PC-3 (cell line): ENCODE measurements around the gene ASCC3. TPM values are rescaled to one million over a fixed set of nuclear protein-coding genes. Genes with fewer than 3 reads are reported as not detected.

Source experiments
- ATAC-seq: fragments of 200-7000 bp; cut with Tn5 transposase; 2 replicates; pipeline ENCODE4 v1.9.1; 2020; ENCODE audit warnings: mild to moderate bottlenecking, moderate library complexity
- BruUV-seq: library from RNA; stranded (reverse); fragments of 400-500 nt; replicated peaks from 2 replicates; lab custom pipeline; 2021; lab: Mats Ljungman, UMichigan
- CTCF ChIA-PET: fragments of 300-600 bp; sonication (Branson Sonifier 250); formaldehyde crosslinking; loops from one replicate; lab custom pipeline; 2022; ENCODE audit warnings: antibody characterized with exemption; lab: Charles Lee
- POLR2A ChIA-PET: fragments of 300-600 bp; sonication (Branson Sonifier 250); formaldehyde crosslinking; loops from one replicate; lab custom pipeline; 2022; ENCODE audit warnings: antibody characterized with exemption; ENCODE audit not compliant: unreplicated experiment; lab: Charles Lee
- DNase-seq: peaks from one replicate; pipeline ENCODE4 v3.0.0-alpha.2; 2015
- H2AFZ ChIP-seq: fragments of 300-600 bp; sonication (generic); 2 replicates; pipeline ENCODE4 v1.6.0; 2016; ENCODE audit warnings: antibody characterized with exemption, low read length
- H3F3A ChIP-seq: fragments of 300-600 bp; sonication (generic); one replicate; pipeline ENCODE4 v1.6.0; 2017; ENCODE audit warnings: antibody characterized with exemption, low read length, control low read depth, mild to moderate bottlenecking; ENCODE audit not compliant: unreplicated experiment
- H3K27ac ChIP-seq: fragments of 300-600 bp; sonication (generic); 2 replicates; pipeline ENCODE4 v1.5.1; 2016; ENCODE audit warnings: mild to moderate bottlenecking, low read length
- H3K27me3 ChIP-seq: fragments of 300-600 bp; sonication (generic); 2 replicates; pipeline ENCODE4 v1.6.1; 2016; ENCODE audit warnings: low read length, mixed read lengths
- H3K36me3 ChIP-seq: fragments of 300-600 bp; sonication (generic); 2 replicates; pipeline ENCODE4 v1.6.1; 2016; ENCODE audit warnings: low read depth, mixed run types, low read length, mixed read lengths
- H3K4me1 ChIP-seq: fragments of 300-600 bp; sonication (generic); 2 replicates; pipeline ENCODE4 v1.5.1; 2016; ENCODE audit warnings: low read length; ENCODE audit not compliant: insufficient read depth
- H3K4me2 ChIP-seq: fragments of 300-600 bp; sonication (generic); 2 replicates; pipeline ENCODE4 v1.6.0; 2016; ENCODE audit warnings: low read length
- H3K4me3 ChIP-seq: fragments of 300-600 bp; sonication (generic); 2 replicates; pipeline ENCODE4 v1.5.1; 2016; ENCODE audit warnings: mild to moderate bottlenecking, low read length, mixed read lengths
- H3K79me2 ChIP-seq: fragments of 300-600 bp; sonication (generic); 2 replicates; pipeline ENCODE4 v1.6.1; 2017; ENCODE audit warnings: low read length, mixed read lengths
- H3K9ac ChIP-seq: fragments of 300-600 bp; sonication (generic); 2 replicates; pipeline ENCODE4 v1.6.0; 2016; ENCODE audit warnings: mild to moderate bottlenecking, low read length
- H3K9me2 ChIP-seq: fragments of 300-600 bp; sonication (generic); replicated peaks from 2 replicates; pipeline ENCODE4 v1.6.1; 2016; ENCODE audit warnings: mixed run types, low read length, mixed read lengths
- H3K9me3 ChIP-seq: fragments of 300-600 bp; sonication (generic); 2 replicates; pipeline ENCODE4 v1.6.1; 2016; ENCODE audit warnings: low read length, mixed read lengths
- H4K20me1 ChIP-seq: fragments of 300-600 bp; sonication (generic); 2 replicates; pipeline ENCODE4 v1.6.1; 2016; ENCODE audit warnings: low read length, mixed read lengths
- EZH2 ChIP-seq: fragments of 300-600 bp; sonication (generic); IDR thresholded peaks from one replicate; pipeline ENCODE4 v1.6.1; 2017; ENCODE audit warnings: antibody characterized with exemption, mild to moderate bottlenecking, low read length; ENCODE audit not compliant: unreplicated experiment
- EZH2phosphoT487 ChIP-seq: fragments of 300-600 bp; sonication (generic); IDR thresholded peaks from 2 replicates; pipeline ENCODE4 v1.6.1; 2018; ENCODE audit warnings: mild to moderate bottlenecking, antibody characterized with exemption, low read length, borderline replicate concordance
- intact Hi-C: fragments of 100-400 bp; cut with micrococcal nuclease; formaldehyde crosslinking; loops from 2 replicates; pipeline ENCODE4 v1.9.0; 2023
- total RNA-seq: library from RNA; depleted of rRNA; stranded (reverse); fragments of >200 nt; gene quantifications from 2 replicates; pipeline ENCODE4 v1.2.3, GENCODE V29; 2014
- TF ChIP-seq, protein P1 (sequence below): fragments of 300-600 bp; sonication (generic); conservative IDR thresholded peaks from 2 replicates; pipeline ENCODE4 v1.5.1; 2017; ENCODE audit warnings: antibody characterized with exemption, low read depth, mild to moderate bottlenecking, low read length

Gene ASCC3
- total RNA-seq, 1 experiment from 2014 or later: 27.7 TPM

DNA sequence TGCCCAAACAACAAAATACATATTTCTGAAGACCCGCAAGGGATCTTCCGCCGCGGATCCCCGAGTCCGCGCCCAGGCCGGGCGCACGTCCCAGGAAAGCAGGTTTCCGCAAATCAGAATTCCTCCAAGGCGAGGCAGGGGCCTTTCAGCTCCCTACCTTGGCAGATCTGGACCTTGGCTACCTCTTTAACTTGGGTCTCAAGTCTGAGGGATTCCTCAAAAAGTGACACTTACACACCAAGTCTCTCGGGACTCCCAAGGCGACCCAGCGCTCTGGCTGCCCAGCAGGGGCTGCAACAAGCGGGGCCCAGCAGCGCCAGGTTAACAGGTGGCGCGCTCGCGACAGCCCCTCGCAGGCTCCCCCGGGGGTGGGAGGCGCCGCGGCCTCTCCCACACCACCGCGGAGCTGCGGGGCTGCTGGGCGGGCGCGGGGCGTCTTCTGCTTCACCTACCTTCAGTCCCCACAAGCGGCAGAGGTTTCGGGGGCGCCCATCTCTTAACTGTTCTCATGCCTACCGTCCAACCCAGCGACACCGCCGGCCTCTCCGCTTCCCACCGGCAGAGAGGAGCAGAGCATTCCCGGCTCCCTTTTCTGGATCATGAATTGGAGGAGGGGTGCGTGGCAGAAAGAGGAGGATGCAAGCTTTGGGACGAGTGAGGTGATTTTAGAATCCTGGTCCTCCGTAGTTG, 416.8 kb downstream of the ASCC3 start:
- Histone ChIP-seq H3K4me2 (no peak overlapping the region), H3K9ac (no peak overlapping the region), H3K9me2 (no peaks in the 10 kb centered on the region), H3K36me3 (no peaks in the 10 kb centered on the region), H2AFZ (no peak overlapping the region), H4K20me1 (no peaks in the 10 kb centered on the region), H3K27ac (no peak overlapping the region), H3K4me1 (no peaks in the 10 kb centered on the region), H3F3A (no peaks in the 10 kb centered on the region), H3K27me3 (no peaks in the 10 kb centered on the region), H3K4me3 (no peak overlapping the region), H3K9me3 (no peaks in the 10 kb centered on the region), H3K79me2 (no peaks in the 10 kb centered on the region)
- TF ChIP-seq EZH2phosphoT487 (no peak), EZH2 (no peak)
- TF ChIP-seq, protein P1, sequence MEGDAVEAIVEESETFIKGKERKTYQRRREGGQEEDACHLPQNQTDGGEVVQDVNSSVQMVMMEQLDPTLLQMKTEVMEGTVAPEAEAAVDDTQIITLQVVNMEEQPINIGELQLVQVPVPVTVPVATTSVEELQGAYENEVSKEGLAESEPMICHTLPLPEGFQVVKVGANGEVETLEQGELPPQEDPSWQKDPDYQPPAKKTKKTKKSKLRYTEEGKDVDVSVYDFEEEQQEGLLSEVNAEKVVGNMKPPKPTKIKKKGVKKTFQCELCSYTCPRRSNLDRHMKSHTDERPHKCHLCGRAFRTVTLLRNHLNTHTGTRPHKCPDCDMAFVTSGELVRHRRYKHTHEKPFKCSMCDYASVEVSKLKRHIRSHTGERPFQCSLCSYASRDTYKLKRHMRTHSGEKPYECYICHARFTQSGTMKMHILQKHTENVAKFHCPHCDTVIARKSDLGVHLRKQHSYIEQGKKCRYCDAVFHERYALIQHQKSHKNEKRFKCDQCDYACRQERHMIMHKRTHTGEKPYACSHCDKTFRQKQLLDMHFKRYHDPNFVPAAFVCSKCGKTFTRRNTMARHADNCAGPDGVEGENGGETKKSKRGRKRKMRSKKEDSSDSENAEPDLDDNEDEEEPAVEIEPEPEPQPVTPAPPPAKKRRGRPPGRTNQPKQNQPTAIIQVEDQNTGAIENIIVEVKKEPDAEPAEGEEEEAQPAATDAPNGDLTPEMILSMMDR: no peak
- DNase-seq (no peak), ATAC-seq (no peak)
- ChIA-PET POLR2A (no interaction called here), CTCF (no interaction called here)
- BruUV-seq: no TSS peak
- intact Hi-C loops: no loop called here

DNA sequence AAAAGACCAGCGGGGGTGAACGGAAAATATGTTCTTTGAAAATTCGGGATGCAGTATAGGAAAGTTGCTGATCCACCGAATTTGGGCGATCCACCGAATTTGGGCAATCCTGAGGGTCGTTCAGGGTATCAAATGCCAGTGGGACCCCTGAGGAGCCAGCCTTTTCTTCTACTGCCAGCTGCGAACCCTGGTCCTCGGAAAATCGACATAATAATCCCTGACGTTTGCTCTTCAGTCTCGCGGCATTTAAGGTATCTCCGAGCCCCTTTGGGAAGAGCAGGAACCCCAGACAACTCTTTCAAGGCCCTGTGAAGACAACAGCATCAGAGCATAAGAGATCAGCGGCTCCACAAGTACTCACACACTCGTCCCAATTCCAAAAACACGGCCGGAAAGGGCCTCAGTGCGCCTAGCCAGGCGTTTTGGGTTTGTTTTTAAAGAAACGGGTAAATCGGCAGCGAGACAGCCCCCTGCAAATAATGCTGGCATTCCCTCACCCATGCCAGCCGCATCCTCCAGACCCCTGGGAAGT, 417.4 kb downstream of the ASCC3 start:
- intact Hi-C loops: no loop called here
- ChIA-PET CTCF (no interaction called here), POLR2A (no interaction called here)

More for the DNA sequence above, 417.4 kb downstream of the ASCC3 start:
- H3K27ac ChIP-seq: no peak overlapping the region
- no peaks in the 10 kb centered on the region for H3F3A ChIP-seq
- H3K4me1 ChIP-seq: no peaks in the 10 kb centered on the region
- no peak for ATAC-seq
- no peaks in the 10 kb centered on the region for H3K27me3 ChIP-seq
- no peak for DNase-seq
- H3K36me3 ChIP-seq: no peaks in the 10 kb centered on the region
- H3K4me3 ChIP-seq: no peak overlapping the region
- no peak overlapping the region for H3K9ac ChIP-seq
- no TSS peak for BruUV-seq
- H2AFZ ChIP-seq: no peak overlapping the region
- H3K79me2 ChIP-seq: no peaks in the 10 kb centered on the region
- H3K9me2 ChIP-seq: no peaks in the 10 kb centered on the region
- no peaks in the 10 kb centered on the region for H4K20me1 ChIP-seq
- no peak overlapping the region for H3K4me2 ChIP-seq
- H3K9me3 ChIP-seq: no peaks in the 10 kb centered on the region
- TF ChIP-seq, protein P1: no peak
- TF ChIP-seq EZH2phosphoT487 (no peak), EZH2 (no peak)
